Thoracic aorta (tissue), 2 donors: ENCODE results near the gene C4orf50. TPM values are rescaled to one million over a fixed set of nuclear protein-coding genes. Genes with fewer than 3 reads are reported as not detected.
"Not testable (repeated sequence)": the region's sequence is repeated elsewhere in the genome, so short reads cannot be mapped to it uniquely, and the experiment has no call there.

Experiments
- ATAC-seq: fragments of 150-250 bp; one replicate; pipeline ENCODE4 v1.8.0; 2017; ENCODE audit warnings: low read depth; ENCODE audit not compliant: insufficient number of reproducible peaks, low FRiP score
- DNase-seq: peaks from one replicate; pipeline ENCODE4 v3.0.0-alpha.2; 2020; ENCODE audit warnings: low spot score
- H3K27ac ChIP-seq, 2 donors: fragments of 200-600 bp; sonication (generic); 1 replicate in 1 of 2; 2 replicates in 1 of 2; pipeline ENCODE4 v1.5.1; 2016; ENCODE audit warnings: mild to moderate bottlenecking in 2 of 2, moderate library complexity in 2 of 2
- H3K27me3 ChIP-seq: fragments of 200-600 bp; sonication (generic); replicated peaks from 2 replicates; pipeline ENCODE4 v1.6.0; 2016; ENCODE audit warnings: mild to moderate bottlenecking; ENCODE audit not compliant: insufficient read depth
- H3K36me3 ChIP-seq: fragments of 200-600 bp; sonication (generic); one replicate; pipeline ENCODE4 v1.5.1; 2016
- H3K4me1 ChIP-seq, 2 donors: fragments of 200-600 bp; sonication (generic); 1 replicate in 1 of 2; 2 replicates in 1 of 2; pipeline versions ENCODE4 v1.5.1 to v1.6.0; 2016; ENCODE audit warnings: low read depth in 2 of 2, mild to moderate bottlenecking in 1 of 2; ENCODE audit not compliant: control insufficient read depth in 1 of 2
- H3K4me3 ChIP-seq: fragments of 200-600 bp; sonication (generic); 2 replicates; pipeline ENCODE4 v1.5.1; 2016; ENCODE audit warnings: mild to moderate bottlenecking
- H3K9me3 ChIP-seq: fragments of 200-600 bp; sonication (generic); 2 replicates; pipeline ENCODE4 v1.5.1; 2016
- total RNA-seq, 2 donors: library from RNA; depleted of rRNA; stranded (reverse); fragments of >200 nt; gene quantifications; one replicate each; pipeline versions ENCODE4 v1.1.0 to v1.2.3, GENCODE V29; 2016
- TF ChIP-seq, protein P1 (sequence below): fragments of 200-600 bp; sonication (generic); IDR thresholded peaks from one replicate; pipeline ENCODE4 v1.5.1; 2019; ENCODE audit warnings: antibody characterized with exemption

The C4orf50 gene
- total RNA-seq, 2 donors from 2014 or later = 0.14 TPM; not detected in 1

DNA sequence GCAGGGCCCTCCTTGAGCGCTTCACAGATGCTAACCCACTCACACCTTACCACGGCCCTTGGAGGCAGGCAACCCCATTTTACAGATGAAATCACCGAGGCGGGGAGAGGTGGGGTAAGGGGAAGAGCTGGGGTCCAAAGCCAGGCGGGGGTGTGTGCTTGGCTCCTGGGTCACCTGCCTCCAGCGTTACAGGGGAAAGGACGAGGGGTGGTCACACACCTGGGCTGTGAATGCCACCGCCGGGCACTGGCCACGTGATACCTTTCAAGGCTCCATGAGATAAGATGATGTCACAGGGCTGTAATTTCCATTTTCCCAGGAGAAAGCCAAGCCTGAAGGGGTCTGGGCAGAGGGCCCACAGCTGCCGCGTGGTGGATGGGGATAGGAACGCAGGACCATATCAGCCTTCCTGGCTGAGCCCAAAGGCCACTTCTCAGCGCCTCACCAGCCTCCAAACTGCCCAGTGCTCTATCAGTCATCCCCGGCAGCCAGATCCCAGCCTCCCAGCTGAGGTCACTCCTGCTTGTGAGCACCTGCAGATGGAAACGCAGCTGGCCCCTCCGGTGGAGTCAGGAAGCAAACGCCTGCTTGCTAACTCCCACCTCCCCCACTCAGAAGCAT lies 62.9 kb downstream of the C4orf50 start:
- Histone ChIP-seq H3K9me3 (no peaks in the 10 kb centered on the region), H3K4me3 (no peak overlapping the region), H3K27me3 (no peaks in the 10 kb centered on the region), H3K36me3 (no peaks in the 10 kb centered on the region), H3K4me1 (no peaks in the 10 kb centered on the region), H3K27ac (no peak overlapping the region)
- TF ChIP-seq, protein P1, sequence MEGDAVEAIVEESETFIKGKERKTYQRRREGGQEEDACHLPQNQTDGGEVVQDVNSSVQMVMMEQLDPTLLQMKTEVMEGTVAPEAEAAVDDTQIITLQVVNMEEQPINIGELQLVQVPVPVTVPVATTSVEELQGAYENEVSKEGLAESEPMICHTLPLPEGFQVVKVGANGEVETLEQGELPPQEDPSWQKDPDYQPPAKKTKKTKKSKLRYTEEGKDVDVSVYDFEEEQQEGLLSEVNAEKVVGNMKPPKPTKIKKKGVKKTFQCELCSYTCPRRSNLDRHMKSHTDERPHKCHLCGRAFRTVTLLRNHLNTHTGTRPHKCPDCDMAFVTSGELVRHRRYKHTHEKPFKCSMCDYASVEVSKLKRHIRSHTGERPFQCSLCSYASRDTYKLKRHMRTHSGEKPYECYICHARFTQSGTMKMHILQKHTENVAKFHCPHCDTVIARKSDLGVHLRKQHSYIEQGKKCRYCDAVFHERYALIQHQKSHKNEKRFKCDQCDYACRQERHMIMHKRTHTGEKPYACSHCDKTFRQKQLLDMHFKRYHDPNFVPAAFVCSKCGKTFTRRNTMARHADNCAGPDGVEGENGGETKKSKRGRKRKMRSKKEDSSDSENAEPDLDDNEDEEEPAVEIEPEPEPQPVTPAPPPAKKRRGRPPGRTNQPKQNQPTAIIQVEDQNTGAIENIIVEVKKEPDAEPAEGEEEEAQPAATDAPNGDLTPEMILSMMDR = no peak
- ATAC-seq = no peak
- no peak for DNase-seq

DNA sequence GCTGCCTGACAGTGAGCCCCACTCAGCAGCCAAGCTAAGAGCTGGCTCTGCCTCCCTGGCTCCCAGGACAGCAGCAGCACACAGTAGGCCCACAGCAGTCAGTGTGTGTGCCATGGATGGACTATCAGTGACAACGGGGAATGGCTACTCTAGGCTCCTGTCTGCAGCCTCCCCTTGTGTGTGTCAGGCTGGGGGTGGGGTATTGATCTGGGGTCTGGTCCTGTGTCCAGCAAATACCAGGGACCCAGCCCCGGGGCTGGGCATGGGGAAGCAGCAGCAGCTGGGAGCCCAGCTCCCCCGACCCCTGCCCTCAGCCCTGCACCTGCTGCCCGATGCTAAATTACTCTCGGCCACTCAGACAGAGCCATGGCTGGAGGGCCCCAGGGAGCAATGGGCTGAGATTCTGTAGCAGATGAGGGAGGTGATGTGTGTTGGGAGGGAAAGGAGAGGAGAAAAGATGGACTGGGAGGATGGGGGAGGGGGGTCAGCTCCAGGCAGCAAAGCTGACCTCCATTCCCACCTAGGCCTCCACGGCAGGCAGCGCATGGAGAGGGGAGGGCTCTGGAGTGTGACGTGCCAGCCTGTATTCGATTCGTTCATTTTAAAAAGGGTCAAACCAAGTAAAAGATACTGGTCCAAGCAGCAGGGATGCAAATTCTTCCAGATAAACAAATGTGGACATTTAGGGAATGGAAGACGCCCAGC lies 64.0 kb downstream of the C4orf50 start:
- no peak overlapping the region for H3K4me3 ChIP-seq
- TF ChIP-seq, protein P1 = no peak
- no peaks in the 10 kb centered on the region for H3K27me3 ChIP-seq
- DNase-seq = no peak
- no peak for ATAC-seq
- no peaks in the 10 kb centered on the region for H3K36me3 ChIP-seq
- H3K4me1 ChIP-seq = no peaks in the 10 kb centered on the region
- H3K9me3 ChIP-seq = no peaks in the 10 kb centered on the region
- H3K27ac ChIP-seq = no peak overlapping the region

DNA sequence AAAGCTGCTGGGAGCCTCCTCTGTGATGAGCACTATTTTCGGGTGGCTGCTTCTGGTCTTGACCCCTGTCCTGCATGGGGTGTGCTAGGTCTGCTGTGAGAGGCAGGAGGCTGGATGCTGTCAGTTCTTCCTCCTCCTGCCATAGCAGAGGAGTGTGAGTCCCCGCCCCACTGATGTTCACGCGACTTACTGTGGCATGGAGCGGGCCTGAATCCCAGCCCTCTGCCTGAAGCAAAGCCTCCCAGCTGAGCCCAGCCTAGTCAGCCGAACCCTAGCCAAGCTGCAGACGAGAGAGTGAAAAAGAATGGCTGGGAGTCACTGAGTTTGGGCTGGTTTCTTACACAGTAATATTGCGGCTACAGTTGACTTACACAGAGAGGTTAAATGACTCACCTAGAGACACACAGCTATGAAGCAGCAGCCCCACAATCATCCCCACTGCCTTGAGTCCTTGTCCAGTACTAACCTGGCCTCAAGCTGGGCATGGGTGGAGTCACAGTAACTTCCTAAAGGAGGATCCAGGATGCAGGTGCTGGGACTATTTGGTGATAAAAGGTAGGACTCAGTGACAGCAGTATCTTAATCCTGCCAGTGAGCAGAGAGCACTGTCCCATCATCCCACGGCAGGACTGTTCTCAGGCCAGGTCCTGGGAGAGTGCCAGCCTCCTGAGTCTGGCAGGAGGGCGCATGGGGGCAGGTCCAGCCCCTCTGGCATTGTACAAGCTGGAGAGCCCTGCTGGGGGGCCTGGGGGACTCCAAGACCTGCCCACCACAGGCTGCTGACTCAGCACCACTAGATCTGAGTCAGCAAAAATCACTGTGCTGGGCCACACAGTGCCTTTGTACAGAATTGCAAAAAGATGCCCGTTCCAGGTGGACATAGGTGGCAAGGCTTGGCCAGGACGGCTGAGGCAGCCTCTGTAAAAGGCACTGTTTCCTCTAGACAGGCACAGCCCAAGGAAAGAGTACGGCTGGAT lies 65.0 kb downstream of the C4orf50 start:
- DNase-seq = no peak
- H3K4me3 ChIP-seq = no peak overlapping the region
- ATAC-seq = no peak
- no peaks in the 10 kb centered on the region for H3K9me3 ChIP-seq
- TF ChIP-seq, protein P1 = no peak
- no peaks in the 10 kb centered on the region for H3K4me1 ChIP-seq
- no peaks in the 10 kb centered on the region for H3K36me3 ChIP-seq
- H3K27ac ChIP-seq = no peak overlapping the region
- no peaks in the 10 kb centered on the region for H3K27me3 ChIP-seq

DNA sequence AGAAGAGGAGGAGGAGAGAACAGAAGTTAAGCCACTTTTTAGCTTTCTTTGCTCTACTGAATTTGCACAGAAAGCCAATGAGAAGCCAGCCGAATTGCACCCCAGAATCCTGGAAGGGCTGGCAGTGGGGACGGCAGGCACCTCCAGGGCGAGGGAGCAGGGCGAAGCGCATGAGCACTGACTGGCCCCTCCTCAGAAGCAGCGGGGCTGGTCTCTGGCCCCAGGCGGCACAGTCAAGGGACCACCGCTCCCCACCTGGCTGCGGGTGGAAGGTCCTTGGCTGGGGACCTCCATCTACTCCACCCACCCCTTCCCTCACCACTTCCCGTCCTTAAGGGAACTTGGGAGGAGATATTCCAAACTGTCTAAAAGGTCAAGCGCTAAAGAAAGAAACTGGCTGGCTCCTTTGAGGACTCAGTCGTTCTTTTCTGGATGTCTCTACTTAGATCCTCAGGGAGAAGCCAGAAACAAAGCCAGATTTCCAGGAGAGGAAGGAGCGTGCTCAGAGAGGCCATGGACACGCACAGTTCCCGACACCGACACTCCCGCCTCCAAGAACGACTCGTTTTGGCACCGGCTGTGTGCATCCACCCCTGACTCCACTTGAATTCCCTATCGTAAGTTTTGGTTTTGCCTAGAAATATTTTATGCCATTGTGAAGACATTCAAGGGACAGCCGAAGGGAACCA lies 65.8 kb downstream of the C4orf50 start:
- Histone ChIP-seq H3K27ac (no peak overlapping the region), H3K9me3 (no peaks in the 10 kb centered on the region), H3K36me3 (no peaks in the 10 kb centered on the region), H3K4me3 (no peak overlapping the region), H3K27me3 (no peaks in the 10 kb centered on the region), H3K4me1 (no peaks in the 10 kb centered on the region)
- ATAC-seq = no peak
- TF ChIP-seq, protein P1 = no peak
- DNase-seq = no peak

DNA sequence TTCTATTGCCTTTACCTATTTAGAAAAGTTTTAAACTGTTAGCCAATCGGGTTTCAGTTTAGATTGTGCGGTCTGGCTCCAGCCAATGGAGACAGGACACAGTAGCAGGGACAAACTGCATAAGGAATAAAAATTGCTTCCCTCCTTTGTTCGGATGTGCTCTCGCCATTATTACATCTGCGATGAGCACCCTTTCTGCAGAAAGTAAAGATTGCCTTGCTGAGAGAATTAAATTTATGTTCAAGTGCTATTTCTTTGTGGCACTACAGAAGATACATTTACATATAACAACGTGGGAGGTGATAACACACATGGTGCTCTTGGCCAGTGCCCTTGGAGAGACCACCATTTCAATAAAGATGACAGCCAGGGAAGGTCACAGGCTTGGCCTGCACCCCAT lies 71.6 kb downstream of the C4orf50 start:
- H3K9me3 ChIP-seq, ATAC-seq, H3K4me3 ChIP-seq, H3K4me1 ChIP-seq, H3K27ac ChIP-seq, H3K36me3 ChIP-seq, DNase-seq, H3K27me3 ChIP-seq: not testable (repeated sequence)
